GM19455 (cell line): Measurements from ENCODE around the gene RPP25.
A peak's percentile ranks its signal among the peaks of the same experiment; 100 is the strongest.
"Not testable (repeated sequence)": the region's sequence is repeated elsewhere in the genome, so short reads cannot be mapped to it uniquely, and the experiment has no call there.

Experiments used
- ATAC-seq: cut with Tn5 transposase; IDR thresholded peaks from one replicate; pipeline ENCODE4 v1.9.1; 2021; ENCODE audit not compliant: unreplicated experiment

The RPP25 gene

DNA sequence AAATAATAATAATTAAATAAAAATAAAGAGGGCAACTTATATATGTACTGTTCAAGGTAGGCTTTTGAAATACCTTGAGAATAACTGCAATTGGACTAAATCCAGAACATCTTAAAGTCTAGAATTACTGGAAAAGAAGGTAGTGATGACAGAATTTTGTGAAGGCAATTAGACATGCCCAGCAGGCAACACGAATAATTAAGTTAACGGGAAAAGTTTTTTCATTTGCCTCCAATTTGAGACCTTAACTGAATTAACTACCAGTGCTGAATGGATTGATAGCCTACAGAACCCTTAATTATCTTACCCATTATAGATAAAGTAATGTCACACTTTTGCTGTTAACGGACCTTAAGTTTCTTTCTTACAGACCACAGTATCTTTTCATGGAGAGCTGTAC is 32.0 kb downstream of the RPP25 start:
- no peak for ATAC-seq

DNA sequence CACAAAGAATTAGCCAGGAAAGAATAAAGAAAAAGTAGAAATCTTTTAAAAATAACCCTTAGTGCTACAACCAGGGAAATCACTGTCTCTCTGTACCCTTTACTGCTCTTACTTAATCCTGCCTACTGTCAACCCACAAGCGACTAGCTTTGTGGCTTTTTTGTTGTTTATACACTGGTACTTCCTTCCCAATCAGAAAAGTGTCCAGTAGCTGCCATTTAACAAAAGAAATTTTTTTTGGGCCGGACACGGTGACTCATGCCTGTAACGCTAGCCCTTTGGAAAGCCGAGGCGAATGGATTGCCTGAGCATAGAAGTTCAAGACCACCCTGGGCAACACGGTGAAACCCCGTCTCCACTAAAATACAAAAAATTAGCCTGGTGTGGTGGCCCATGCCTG is 36.1 kb downstream of the RPP25 start:
- no peak for ATAC-seq

DNA sequence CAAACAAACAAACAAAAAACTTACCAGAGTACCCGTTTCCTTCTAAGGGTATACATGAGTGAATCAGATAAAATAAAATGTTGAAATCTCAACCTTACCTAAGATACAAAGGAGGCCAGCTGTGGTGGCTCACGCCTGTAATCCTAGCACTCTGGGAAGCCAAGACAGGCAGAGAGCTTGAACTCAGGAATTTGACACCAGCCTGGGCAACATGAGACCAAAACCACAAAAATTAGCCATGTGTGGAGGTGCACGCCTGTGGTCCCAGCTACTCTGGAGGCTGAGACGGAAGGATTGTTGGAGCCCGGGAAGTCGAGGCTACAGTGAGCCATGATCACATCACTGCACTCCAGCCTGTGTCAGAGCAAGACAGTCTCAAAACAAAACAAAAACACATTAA is 38.9 kb downstream of the RPP25 start:
- no peak for ATAC-seq

DNA sequence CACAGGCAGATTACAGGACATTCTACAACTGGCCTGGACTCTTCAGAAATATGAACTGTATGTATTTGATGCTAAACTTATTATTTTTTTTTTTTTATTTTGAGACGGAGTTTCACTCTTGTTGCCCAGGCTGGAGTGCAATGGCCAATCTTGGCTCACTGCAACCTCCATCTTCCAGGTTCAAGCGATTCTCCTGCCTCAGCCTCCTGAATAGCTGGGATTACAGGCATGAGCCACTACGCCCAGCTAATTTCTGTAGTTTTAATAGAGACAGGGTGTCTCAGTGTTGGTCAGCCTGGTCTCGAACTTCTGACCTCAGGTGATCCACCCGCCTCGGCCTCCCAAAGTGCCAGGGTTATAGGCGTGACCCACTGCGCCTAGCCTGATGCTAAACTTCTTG is 42.8 kb downstream of the RPP25 start:
- not testable (repeated sequence) for ATAC-seq

DNA sequence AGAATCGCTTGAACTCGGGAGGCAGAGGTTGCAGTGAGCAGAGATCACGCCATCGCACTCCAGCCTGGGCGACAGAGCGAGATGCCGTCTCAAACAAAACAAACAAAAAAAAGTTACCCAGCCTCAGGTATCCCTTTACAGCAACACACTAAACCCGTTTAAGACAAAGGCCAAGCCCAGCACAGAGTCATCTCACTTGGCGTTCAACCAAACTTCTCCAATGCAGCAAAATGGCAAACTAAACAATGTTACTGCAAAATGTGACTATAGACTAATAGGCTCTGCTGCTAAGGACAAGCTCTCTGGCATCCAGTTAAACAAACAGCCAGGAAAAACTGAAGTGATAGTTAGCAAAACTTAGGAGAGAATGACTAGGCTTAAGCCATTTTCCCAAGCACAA is 43.5 kb downstream of the RPP25 start:
- no peak for ATAC-seq

DNA sequence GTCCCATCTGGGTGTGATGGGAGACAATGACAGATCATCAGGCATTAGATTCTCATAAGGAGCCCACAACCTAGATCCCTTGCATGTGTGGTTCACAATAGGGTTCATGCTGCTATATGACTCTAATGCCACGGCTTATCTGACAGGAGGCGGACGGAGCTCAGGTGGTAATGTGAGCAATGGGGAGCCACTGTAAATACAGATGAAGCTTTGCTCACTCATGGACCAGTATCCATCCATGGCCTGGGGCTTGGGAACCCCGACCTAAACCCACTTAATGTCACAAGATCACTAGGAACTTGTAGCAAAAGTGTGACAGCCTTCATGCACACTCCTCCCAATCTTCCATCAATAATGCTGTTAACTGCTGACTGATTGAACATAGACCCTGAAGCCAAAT is 47.9 kb downstream of the RPP25 start:
- no peak for ATAC-seq

DNA sequence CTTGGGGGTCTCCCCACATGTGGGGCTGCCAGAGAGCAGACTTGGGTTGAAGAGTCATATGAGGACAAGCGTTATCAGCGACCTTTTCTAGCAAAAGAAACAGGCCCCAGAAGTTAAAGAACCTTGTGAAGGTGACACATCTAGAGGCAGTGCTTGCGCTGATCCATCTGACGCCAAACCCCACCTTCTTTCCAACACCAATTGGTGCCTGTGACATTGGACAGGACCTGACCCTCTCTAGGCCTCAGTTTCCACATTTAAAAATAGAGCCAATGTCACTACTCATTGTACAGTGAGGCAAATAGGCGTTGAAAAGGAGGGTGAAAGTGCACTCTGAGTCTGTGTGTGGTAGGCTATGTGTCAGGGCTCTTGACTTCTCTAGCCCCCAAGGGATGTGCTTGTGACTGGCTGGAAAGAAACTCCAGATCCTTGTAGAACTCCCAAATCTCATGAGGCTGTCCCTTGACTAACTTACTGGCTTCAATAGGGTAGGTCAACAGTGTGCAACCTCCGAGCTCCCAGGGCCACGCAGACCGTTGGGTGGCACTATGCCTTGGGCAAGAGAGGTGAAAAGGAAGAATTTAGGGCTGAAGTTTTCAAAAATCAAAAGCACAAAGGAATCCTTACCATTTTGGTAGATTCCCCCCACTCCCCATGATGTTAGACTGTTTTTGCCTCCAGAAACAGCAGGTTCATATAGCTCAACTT is 49.3 kb downstream of the RPP25 start:
- no peak for ATAC-seq

DNA sequence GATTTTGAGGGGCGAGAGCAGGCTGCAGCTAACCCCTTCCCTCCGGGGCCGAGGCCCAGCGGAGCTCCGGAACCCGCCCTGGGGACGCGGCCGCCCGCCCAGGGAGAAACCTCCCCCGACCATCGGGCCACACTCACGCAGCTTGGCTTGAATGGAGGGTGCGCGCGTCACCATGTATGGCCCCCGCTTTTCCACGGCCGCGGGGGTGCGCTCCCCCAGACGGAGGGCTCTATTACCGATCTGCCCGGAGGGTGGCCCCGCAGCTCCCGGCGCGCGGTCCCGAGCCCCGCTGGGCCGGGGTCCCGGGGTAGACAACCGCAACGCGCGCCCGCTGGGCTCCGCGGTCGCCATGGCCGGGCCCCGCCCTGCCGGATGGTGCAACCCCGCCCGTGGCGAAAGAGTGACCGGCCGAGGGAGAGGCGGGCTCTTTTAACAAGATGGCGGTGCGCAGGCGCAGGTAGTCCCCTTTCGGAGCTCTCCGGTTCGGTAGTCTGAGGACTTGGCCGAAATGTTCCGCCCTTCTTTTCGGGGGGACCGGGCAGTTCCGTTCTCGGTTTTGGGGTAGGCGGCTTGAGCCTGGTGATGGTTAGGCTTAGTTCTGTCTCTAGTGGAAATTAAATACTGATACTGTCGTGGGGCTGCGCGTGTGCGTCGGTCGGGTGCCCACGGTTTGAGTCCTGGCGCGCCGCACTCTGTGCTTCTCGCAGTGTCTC is 50.0 kb downstream of the RPP25 start, which contains the start of gene FAM219B:
Gene FAM219B, minus strand, starts transcription at position 402 of the 713 bp plus-strand sequence. Its CDS starts 51 bp downstream, at position 351.
- ATAC-seq: peak; percentile 82

DNA sequence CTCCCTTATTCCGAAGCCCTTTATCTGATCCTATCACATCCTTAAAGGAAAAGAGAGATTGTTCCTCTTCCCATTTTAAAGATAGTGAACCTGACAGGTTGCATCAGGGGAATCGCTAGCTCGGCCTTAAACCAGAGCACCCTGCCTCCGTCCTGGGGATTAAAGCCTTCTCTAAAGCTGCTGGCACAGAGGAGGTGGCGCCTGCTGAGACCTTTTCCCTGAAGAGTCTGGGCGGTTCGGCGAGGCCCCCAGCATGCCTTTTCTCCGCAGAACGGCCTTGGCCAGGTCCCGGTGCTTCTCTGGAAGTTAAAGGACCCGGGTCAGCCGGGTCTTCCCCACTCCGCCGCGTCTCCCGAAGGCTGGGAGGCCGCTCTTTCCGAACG is 50.5 kb downstream of the RPP25 start:
- ATAC-seq: peak; percentile 9
